IMR-90 (cell line): ENCODE data around the gene TPP1. TPM values are rescaled to one million over a fixed set of nuclear protein-coding genes. Genes with fewer than 3 reads are reported as not detected.

Experiments used
- ATAC-seq: fragments of 200-7000 bp; cut with Tn5 transposase; 2 replicates; pipeline ENCODE4 v1.9.1; 2020; ENCODE audit warnings: low read depth, mild to moderate bottlenecking, moderate library complexity
- BruUV-seq: library from RNA; stranded (reverse); fragments of 400-500 nt; replicated peaks from 2 replicates; lab custom pipeline; 2021; lab: Mats Ljungman, UMichigan
- CTCF ChIA-PET: fragments of 300-600 bp; formaldehyde crosslinking; extraction: SDS; loops from one replicate; lab custom pipeline; 2021; ENCODE audit warnings: antibody characterized with exemption; lab: Yijun Ruan, JAX
- POLR2A ChIA-PET: fragments of 300-600 bp; sonication (Branson Sonifier 250); formaldehyde crosslinking; loops from one replicate; lab custom pipeline; 2022; ENCODE audit warnings: antibody characterized with exemption; ENCODE audit not compliant: unreplicated experiment; lab: Charles Lee
- DNase-seq: peaks from one replicate; pipeline ENCODE4 v3.0.0; 2013
- H2AFZ ChIP-seq: replicated peaks from 2 replicates; pipeline ENCODE3; 2013; ENCODE audit warnings: low read length, mild to moderate bottlenecking; ENCODE audit not compliant: poor library complexity
- H2AK5ac ChIP-seq: 2 replicates; pipeline ENCODE4 v1.6.1; 2013; ENCODE audit warnings: low read depth, low read length, inconsistent platforms
- H2AK9ac ChIP-seq: replicated peaks from 2 replicates; pipeline ENCODE3; 2013; ENCODE audit warnings: mild to moderate bottlenecking, low read depth, low read length, moderate library complexity; ENCODE audit not compliant: poor library complexity
- H2BK120ac ChIP-seq: 2 replicates; pipeline ENCODE4 v1.6.1; 2013; ENCODE audit warnings: low read depth, low read length, inconsistent platforms
- H2BK15ac ChIP-seq: 3 replicates; pipeline ENCODE4 v1.6.1; 2013; ENCODE audit warnings: low read depth, low read length, inconsistent platforms
- H2BK20ac ChIP-seq: 2 replicates; pipeline ENCODE4 v1.6.1; 2013; ENCODE audit warnings: low read depth, mild to moderate bottlenecking, inconsistent platforms, low read length, moderate library complexity
- H2BK5ac ChIP-seq: 2 replicates; pipeline ENCODE4 v1.6.1; 2013; ENCODE audit warnings: mild to moderate bottlenecking, low read depth, low read length, inconsistent platforms; ENCODE audit not compliant: poor library complexity, severe bottlenecking
- H3K14ac ChIP-seq: replicated peaks from 2 replicates; pipeline ENCODE4 v1.6.1; 2013; ENCODE audit warnings: low read depth, low read length, inconsistent platforms
- H3K18ac ChIP-seq: 2 replicates; pipeline ENCODE4 v1.6.1; 2013; ENCODE audit warnings: low read depth, low read length, control low read depth
- H3K23ac ChIP-seq: 2 replicates; pipeline ENCODE4 v1.6.1; 2013; ENCODE audit warnings: low read depth, low read length, inconsistent platforms
- H3K27ac ChIP-seq: 2 replicates; pipeline ENCODE4 v1.5.1; 2013; ENCODE audit warnings: mild to moderate bottlenecking, control low read depth, low read length; ENCODE audit not compliant: insufficient read depth
- H3K27me3 ChIP-seq: 2 replicates; pipeline ENCODE4 v1.6.1; 2013; ENCODE audit warnings: low read length; ENCODE audit not compliant: control insufficient read depth, insufficient read depth
- H3K36me3 ChIP-seq: 2 replicates; pipeline ENCODE4 v1.6.1; 2013; ENCODE audit warnings: low read length, mixed read lengths; ENCODE audit not compliant: control insufficient read depth, insufficient read depth
- H3K4ac ChIP-seq: 2 replicates; pipeline ENCODE4 v1.6.1; 2013; ENCODE audit warnings: low read depth, low read length, inconsistent platforms
- H3K4me1 ChIP-seq: 2 replicates; pipeline ENCODE4 v1.6.1; 2013; ENCODE audit warnings: low read length, mixed read lengths; ENCODE audit not compliant: control insufficient read depth, insufficient read depth
- H3K4me2 ChIP-seq: 2 replicates; pipeline ENCODE4 v1.6.1; 2013; ENCODE audit warnings: low read depth, mild to moderate bottlenecking, control low read depth, low read length, moderate library complexity
- H3K4me3 ChIP-seq: 2 replicates; pipeline ENCODE4 v1.5.1; 2013; ENCODE audit warnings: low read depth, mild to moderate bottlenecking, control low read depth, low read length, moderate library complexity; ENCODE audit not compliant: insufficient read depth
- H3K56ac ChIP-seq: 2 replicates; pipeline ENCODE4 v1.6.1; 2013; ENCODE audit warnings: low read length, inconsistent platforms; ENCODE audit not compliant: insufficient read depth; ENCODE audit errors: extremely low read depth
- H3K79me1 ChIP-seq, 2 experiments: 2 replicates each; pipeline ENCODE4 v1.6.1; 2013; ENCODE audit warnings: low read length in 2 of 2, inconsistent platforms in 1 of 2, low read depth in 1 of 2
- H3K9ac ChIP-seq: 2 replicates; pipeline ENCODE4 v1.6.1; 2013; ENCODE audit warnings: low read depth, low read length, control low read depth
- H3K9me1 ChIP-seq: 2 replicates; pipeline ENCODE4 v1.6.1; 2013; ENCODE audit warnings: low read length, inconsistent platforms; ENCODE audit not compliant: insufficient read depth
- H3K9me3 ChIP-seq: 2 replicates; pipeline ENCODE4 v1.6.1; 2013; ENCODE audit warnings: low read length; ENCODE audit not compliant: control insufficient read depth, insufficient read depth
- H4K20me1 ChIP-seq: 2 replicates; pipeline ENCODE4 v1.6.1; 2013; ENCODE audit warnings: low read length, inconsistent platforms; ENCODE audit not compliant: insufficient read depth
- H4K5ac ChIP-seq: 2 replicates; pipeline ENCODE4 v1.6.1; 2013; ENCODE audit warnings: mild to moderate bottlenecking, low read depth, low read length, control low read depth
- H4K8ac ChIP-seq, 2 experiments: 2 replicates each; pipeline ENCODE4 v1.6.1; 2013; ENCODE audit warnings: low read depth in 2 of 2, low read length in 2 of 2, control low read depth in 1 of 2, inconsistent platforms in 1 of 2
- H4K91ac ChIP-seq: 2 replicates; pipeline ENCODE4 v1.6.1; 2013; ENCODE audit warnings: low read depth, low read length, inconsistent platforms; ENCODE audit not compliant: insufficient read depth
- BHLHE40 ChIP-seq: fragments of 150-350 bp; IDR thresholded peaks from 2 replicates; pipeline ENCODE4 v1.6.1; 2016; ENCODE audit warnings: mild to moderate bottlenecking, low read depth, low read length
- FOS ChIP-seq: fragments of 150-350 bp; IDR thresholded peaks from 2 replicates; pipeline ENCODE4 v1.6.1; 2016; ENCODE audit warnings: low read depth, low read length
- MAFK ChIP-seq: IDR thresholded peaks from 2 replicates; pipeline ENCODE4 v1.6.1; 2012; ENCODE audit warnings: low read depth, low read length, improper control_type of control experiment
- MAZ ChIP-seq: IDR thresholded peaks from 2 replicates; pipeline ENCODE4 v1.6.1; 2012; ENCODE audit warnings: low read depth, mild to moderate bottlenecking, low read length, improper control_type of control experiment, moderate library complexity, borderline replicate concordance
- MXI1 ChIP-seq: IDR thresholded peaks from 2 replicates; pipeline ENCODE4 v1.6.1; 2012; ENCODE audit warnings: low read depth, mild to moderate bottlenecking, low read length, moderate library complexity, borderline replicate concordance
- RAD21 ChIP-seq: IDR thresholded peaks from 2 replicates; pipeline ENCODE4 v1.6.1; 2012; ENCODE audit warnings: low read length, improper control_type of control experiment
- WGBS, 2 experiments: methylation state at CpG; one replicate each; pipeline versions ENCODE4 v1.1.5 to v1.1.7; 2013; ENCODE audit warnings: missing lambda C conversion rate in 2 of 2; ENCODE audit not compliant: insufficient read length in 1 of 2; ENCODE audit errors: extremely low coverage in 2 of 2; 5-methylcytosine and 5-hydroxymethylcytosine counted together
- dilution Hi-C: fragments of 300-500 bp; cut with HindIII; formaldehyde crosslinking; loops from one replicate; pipeline ENCODE4 v1.14.3; 2018; ENCODE audit warnings: low sequenced_read_pairs; ENCODE audit not compliant: unreplicated experiment
- in situ Hi-C: fragments of 300-500 bp; cut with MboI; formaldehyde crosslinking; loops from 3 replicates; pipeline ENCODE4 v1.14.3; 2019; ENCODE audit warnings: low sequenced_read_pairs, inconsistent platforms, mixed read lengths
- intact Hi-C: fragments of 100-400 bp; cut with micrococcal nuclease; formaldehyde crosslinking; loops from 2 replicates; pipeline ENCODE4 v1.10.0; 2022
- polyA plus RNA-seq, 3 experiments: library from polyadenylated mRNA; depleted of rRNA; stranded (reverse); fragments of >200 nt; gene quantifications; 2 replicates each; pipeline ENCODE4 v1.2.3, GENCODE V29; 2012; ENCODE audit warnings: low replicate concordance in 1 of 3
- total RNA-seq: library from RNA; depleted of rRNA; stranded (reverse); fragments of >200 nt; gene quantifications from 2 replicates; pipeline ENCODE4 v1.2.3, GENCODE V29; 2012

The TPP1 gene
- total and polyA plus RNA-seq, 2 of the 4 experiments (the other 2 are of a cell fraction), result 33.5 to 108 TPM

GRCh38 chr11:6606471-6607189 is 12.6 kb downstream of the TPP1 start:
- Histone ChIP-seq H3K79me1 (peaks cover 31 to 76% of the 10 kb centered on the region in 2 experiments), H3K4me1 (peaks cover 34% of the 10 kb centered on the region), H2AK5ac (peak overlapping the region; percentile 97), H2BK15ac (peak overlapping the region; percentile 81; the same call in 2 of the 3 replicates), H2AFZ (peak overlapping the region; percentile 24), H4K5ac (peak overlapping the region; percentile 89), H4K20me1 (peaks cover 8% of the 10 kb centered on the region; the same call in 1 of the 2 replicates), H2AK9ac (peak overlapping the region; percentile 95), H3K27ac (peak overlapping the region; percentile 99), H3K9me1 (peaks cover 33% of the 10 kb centered on the region), H3K4me3 (0 out of 2 replicates have a peak overlapping the region, but pooled peaks have one; percentile 0), H2BK120ac (peak overlapping the region; percentile 87), H3K9ac (peak overlapping the region; percentile 90), H2BK5ac (peak overlapping the region; percentile 96), H3K9me3 (no peaks in the 10 kb centered on the region), H3K27me3 (no peaks in the 10 kb centered on the region), H3K36me3 (peaks cover 42% of the 10 kb centered on the region), H4K91ac (peak overlapping the region; percentile 91), H4K8ac (peak overlapping the region; percentile 93 to 94), H3K4ac (peak overlapping the region; percentile 99), H3K14ac (peak overlapping the region; percentile 93), H3K23ac (peak overlapping the region; percentile 97), H3K56ac (peak overlapping the region; percentile 91), H2BK20ac (peak overlapping the region; percentile 85), H3K4me2 (peak overlapping the region; percentile 68), H3K18ac (peak overlapping the region; percentile 82)
- in situ Hi-C loops (no loop called here), intact Hi-C loops (no loop called here), dilution Hi-C loops (no loop called here)
- TF ChIP-seq MAFK (no peak), FOS (no peak), MXI1 (peak; percentile 57; the same call in 1 of the 2 replicates), BHLHE40 (no peak), RAD21 (peak; percentile 1; the same call in 1 of the 2 replicates), MAZ (0 out of 2 replicates have a peak, but pooled peaks have one; percentile 27)
- CTCF ChIA-PET, result interaction anchor here (0.7 kb wide), 1 partner anchor 76 kb away, joined by 4 read pairs; no protein-coding TSS in a partner anchor
- POLR2A ChIA-PET, result interaction anchor here (0.8 to 1.3 kb wide), 4 partner anchors 10 to 89 kb away, joined by 4 to 5 read pairs (median 4); partner anchors contain the start of gene MRPL17
- no TSS peak for BruUV-seq
- DNase-seq, result peak; percentile 95
- 30% methylated on average over 2 of the region's 11 CpGs; no CpG with 5 or more reads in 1 of the 2 experiments for WGBS, 2 experiments
- ATAC-seq, result peak; percentile 66
